Measurements from ENCODE around the gene OSBPL3.
"Not testable (repeated sequence)": the region's sequence is repeated elsewhere in the genome, so short reads cannot be mapped to it uniquely, and the experiment has no call there.

Gene OSBPL3

DNA sequence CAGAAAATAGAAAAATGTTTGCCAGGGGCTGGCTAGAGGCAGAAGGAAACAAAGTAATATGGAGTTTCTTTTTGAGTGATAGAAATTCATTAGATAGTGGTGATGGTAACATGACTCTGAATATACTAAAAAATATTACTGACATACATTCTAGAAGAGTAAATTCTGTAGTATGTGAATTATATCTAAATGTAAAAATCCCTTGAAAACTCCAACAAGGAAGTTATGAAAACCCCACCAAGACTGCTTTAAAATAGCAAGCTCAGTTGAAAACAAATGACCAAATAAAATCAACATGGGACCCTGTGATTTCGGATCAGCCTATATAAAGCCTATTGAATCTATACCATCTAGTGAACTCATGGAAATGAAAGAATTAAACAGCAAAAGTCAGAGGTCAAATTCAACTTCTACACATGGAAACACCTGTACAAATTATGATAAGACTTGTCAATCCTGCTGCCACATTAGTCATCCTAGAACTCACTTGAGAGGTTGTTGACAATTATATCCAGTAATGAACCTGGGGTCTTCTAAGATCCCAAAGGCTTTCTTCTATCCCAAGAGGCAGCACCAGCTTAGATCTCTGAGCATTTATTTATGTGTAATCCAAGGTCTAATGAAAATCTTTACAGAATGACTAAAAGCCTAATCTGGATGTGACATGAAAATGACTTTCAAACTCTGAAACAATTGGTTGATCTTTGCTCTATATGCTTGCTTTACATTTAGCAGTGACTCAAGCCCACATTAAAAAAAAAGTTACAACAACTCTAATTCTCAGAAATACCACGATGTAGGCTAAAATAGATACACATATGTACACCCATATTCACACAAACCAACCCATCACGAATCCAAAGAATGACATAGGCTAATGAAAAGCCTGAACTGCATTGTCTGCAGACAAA, 59.3 kb downstream of the OSBPL3 start:
- DNase-seq (ENCODE audit: low read depth in 2 of 2) = no peak

DNA sequence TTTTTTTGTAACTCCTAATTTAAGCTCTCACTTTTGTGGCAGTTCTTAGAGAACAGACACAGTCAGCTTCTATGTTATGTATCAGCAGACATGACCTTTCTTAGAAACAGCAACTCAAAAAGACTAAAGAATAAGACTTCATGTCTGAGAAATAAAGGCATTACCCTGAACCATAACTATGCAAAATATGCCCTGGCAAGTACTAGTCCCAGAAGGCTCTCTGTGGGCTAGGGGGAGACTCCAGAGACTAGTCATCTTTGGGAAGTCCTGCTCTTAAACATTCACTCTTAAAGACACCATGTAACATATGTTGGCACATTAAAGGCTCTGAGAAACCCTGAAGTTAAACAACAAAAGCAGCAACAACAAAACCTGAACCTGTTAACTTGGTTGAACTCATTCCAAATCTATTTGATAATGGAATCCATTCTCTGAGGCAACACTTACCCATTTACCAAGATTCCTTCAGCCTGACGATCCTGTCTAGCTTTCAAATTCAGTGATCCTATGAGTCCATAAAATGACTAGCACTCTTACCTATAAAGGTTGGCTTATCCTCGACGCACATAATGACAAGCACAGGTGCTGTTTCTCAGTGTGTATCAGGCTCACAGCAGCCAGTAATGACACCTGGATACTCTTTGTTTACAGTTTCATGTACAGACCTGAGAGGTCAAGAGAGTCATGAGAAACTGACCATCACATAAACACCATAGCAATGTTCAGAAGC, 62.3 kb downstream of the OSBPL3 start:
- DNase-seq (ENCODE audit: low read depth in 2 of 2) = no peak

DNA sequence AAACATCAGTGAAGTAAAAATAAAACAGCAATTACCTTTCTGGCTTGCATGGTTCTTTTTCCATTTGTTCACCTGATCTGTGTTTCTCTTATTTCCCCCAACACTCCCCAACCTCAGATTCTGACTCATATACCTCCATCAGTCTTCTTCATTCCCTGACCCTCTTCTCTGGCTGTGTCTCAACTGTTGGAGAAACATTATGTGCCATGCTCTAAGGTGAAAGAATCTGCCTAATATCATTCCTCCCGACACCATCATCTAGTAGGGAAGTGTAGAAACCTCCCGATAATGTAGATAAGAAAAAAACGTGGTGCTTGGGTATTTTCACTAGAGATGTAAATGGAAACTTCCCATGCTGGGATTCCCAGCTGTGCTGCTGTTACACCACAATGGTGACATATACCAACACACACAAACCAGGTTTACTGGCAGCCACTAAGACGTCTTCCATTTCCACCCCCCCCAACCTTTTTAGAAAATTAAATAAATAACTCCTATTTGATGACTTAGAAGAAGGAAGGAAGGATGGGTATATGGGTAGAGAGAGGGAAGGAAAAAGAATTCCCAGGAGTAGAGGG, 63.4 kb downstream of the OSBPL3 start:
- DNase-seq (ENCODE audit: low read depth in 2 of 2) = no peak

DNA sequence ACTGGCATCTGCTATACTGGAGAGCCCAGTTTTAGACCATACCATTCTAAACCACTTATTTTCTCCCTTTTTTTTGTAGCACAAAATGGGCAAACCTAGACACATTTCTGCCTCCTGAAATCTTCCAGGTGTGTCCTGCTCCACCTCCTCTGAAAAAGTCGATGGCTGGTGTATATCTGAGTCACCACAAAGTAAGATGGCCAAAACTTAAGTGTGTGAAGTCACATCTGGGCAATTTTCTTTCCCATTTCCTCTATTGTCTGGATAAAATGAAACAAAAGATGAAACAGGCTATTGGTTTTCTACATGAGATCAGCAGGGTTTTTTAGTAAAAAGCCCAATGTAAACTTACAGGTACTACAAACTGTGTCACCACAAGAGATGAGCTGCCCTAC, 65.5 kb downstream of the OSBPL3 start:
- DNase-seq (ENCODE audit: low read depth in 2 of 2) = no peak

DNA sequence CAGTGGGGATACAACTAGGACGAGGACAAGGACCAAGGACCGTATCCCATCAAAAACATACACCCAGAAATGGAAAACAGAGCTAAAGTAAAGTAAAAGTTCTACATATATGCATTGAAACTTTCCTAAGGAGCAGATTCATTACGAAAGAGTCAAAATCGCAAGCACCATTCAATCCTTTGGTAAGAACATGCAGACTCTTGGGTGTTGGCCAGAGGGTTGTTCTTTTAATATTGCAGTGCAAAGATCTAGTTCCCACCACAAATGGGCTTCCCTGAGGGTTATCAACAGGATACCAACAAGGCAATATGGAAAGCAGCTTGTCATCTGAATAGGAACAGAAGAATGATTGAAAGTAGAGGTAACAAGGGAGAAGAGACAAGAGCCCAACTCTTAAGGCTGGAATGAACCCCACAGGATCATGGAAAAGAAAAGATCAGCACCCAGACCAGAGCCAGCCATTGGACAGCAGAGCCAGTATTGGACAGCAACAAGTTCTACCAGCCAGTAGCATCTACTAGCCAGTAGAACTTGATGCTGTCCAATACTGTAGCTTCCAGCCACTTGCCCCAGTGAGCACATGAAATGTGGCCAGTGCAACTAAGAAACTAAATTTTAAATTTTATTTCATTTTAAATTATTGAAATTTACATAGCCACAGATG, 66.0 kb downstream of the OSBPL3 start:
- DNase-seq (ENCODE audit: low read depth in 2 of 2) = no peak

DNA sequence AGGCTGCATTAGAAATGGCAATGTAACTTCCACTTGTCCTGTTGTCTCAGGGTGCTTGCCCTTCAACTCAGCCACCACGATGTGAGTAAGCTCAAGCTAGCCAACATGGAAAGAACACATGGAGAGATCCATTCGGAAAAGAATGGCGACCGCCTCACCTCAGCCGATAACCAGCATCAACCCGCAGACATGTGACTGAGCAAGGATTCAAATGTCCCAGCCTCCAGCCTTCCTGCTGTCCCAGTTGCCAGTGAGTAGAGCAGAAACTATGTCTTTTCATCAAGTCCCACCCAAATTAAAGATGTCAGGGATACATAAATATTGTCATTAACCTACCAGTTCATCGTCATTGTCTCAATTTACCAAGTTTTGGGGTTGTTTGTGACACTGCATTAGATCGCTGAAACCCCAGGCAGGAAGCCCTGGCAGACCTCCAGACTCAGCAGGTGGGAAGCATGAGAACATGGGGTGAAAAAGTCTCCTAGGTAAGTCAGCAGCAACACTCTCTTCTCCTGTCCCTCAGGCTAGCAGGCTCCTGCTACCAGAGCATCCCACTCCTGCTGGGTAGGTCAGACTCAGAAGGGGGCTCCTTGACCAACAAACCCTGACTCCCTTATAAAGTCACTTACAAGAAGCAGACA, 67.0 kb downstream of the OSBPL3 start:
- no peak for DNase-seq (ENCODE audit: low read depth in 2 of 2)

DNA sequence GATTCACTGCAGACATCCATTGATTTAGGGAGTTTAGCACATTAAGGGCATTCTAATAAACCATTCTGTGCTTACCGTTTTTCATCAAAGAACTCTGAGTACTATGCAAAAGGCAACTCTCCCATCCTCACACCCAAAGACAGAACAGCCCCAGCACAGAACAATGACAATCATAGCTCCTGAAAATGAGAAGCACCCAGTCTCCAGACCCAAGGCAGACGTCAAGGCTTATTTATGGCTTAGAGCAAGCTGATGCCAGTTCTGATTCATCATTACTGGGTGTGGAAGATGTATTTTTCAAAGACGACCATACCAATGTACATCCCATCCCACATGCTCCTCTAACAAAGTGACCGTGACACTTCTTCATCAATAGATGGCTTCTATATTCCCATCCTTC, 67.6 kb downstream of the OSBPL3 start:
- DNase-seq (ENCODE audit: low read depth in 2 of 2) = no peak

DNA sequence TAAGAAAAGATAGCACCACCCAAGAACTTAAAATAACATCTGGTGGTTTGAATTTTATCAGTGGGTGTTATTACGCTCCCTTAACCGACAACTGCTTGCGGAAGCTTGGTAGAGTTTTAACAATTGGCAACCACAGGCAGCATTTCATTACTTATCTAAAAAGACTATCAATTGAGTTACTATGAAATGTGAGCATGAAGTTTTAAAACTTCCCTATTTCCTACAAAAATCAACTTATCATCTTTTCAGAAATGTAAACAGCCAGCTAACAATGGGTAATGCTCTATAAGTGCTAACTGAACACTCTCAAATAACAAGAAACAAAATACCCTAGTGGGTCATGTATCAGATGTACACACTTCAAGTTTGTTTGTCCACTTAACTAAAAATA, 68.8 kb downstream of the OSBPL3 start:
- no peak for DNase-seq (ENCODE audit: low read depth in 2 of 2)

DNA sequence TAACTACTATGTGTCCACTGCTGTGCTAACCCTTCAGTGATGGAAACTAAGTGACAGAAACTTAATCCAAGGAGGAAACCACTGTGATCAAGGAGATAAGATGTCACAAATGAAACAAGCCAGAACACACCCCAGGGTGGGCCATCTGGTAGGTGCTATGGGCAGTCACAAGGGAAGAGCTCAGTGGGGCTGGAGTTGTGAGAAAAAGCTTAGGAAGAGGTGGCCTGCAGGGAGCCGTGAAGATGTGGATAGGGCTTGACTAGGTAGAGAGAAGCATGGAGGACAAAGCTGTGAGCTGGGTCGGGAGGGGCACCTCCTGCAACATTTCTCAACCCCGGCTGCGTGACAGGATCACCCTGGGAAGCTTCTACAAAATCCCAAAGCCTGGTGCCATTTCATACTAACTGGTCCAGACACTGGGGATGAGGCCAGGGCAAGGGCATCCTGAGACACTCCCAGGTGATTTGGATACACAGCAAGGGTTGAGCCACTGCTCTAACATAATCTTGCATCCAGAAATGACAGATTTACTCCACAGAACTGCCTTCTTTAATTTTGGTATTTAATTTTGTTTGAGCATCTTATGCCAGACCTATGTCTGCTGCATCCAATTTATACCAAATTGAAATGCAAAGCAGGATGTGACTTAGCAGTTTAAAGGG, 69.3 kb downstream of the OSBPL3 start:
- no peak for DNase-seq (ENCODE audit: low read depth in 2 of 2)

DNA sequence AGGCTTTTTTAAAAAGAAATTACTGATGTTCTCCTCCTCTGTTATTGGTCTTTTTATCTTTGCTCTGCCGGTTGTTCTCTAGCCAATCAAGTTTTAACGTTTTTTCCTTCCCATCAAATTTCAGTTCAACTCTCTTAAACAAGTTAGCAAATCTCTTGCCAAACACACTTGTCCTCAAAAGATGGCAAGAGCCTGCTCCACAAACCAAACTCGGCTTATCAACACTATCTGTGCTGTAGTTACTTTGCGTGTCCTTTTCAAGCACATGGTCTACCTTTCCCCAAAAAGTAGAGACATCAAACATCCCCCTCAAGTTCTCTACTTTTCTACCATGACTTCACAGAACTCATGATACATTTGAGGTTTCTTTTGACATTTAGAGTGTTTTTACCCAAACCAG, 71.3 kb downstream of the OSBPL3 start:
- DNase-seq (ENCODE audit: low read depth in 2 of 2) = no peak

DNA sequence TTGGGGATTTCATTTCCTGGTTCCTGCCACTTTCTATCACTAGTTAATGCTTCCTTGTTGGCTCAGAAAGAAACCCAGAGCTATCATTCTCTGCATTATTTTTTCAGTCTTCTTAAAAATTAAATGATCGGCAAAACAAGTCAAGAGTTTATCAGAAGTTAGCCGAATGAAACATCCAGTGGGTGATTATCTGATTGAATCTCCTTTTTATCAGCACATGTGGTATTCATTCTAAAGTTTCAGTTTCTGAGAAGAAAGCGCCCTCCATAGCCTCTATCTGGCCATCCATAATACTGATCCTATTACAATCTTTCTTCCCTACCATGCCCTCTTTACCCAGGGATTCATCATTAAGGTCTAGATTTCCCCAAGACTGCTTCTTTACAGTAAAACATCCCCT, 71.8 kb downstream of the OSBPL3 start:
- no peak for DNase-seq (ENCODE audit: low read depth in 2 of 2)

DNA sequence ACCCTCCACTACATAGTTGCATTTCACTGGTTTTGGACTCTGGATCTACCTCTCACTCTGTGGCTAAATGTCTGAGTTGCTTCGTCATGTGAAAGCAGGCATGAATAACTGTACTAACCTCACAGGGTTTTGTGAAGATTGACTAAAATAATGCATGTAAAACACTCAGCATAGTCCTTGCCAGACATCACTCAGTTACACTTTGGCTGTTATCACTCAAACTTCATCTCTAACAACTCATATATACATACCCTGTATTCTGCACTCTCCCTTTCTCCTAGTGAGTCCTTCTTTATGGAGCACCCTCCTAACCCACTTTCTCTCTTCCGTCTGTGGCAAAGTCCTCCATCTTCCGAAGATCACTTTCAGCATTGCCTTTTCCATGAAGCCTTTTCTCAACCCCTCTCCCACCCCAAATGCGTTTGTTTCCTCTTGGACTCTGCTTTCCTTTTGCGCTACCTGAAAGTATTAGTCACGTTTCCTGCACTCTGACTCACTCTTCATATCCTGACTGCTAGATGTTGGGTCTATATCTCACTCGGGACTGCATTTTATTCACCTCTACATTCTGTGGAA, 72.6 kb downstream of the OSBPL3 start:
- no peak for DNase-seq (ENCODE audit: low read depth in 2 of 2)

DNA sequence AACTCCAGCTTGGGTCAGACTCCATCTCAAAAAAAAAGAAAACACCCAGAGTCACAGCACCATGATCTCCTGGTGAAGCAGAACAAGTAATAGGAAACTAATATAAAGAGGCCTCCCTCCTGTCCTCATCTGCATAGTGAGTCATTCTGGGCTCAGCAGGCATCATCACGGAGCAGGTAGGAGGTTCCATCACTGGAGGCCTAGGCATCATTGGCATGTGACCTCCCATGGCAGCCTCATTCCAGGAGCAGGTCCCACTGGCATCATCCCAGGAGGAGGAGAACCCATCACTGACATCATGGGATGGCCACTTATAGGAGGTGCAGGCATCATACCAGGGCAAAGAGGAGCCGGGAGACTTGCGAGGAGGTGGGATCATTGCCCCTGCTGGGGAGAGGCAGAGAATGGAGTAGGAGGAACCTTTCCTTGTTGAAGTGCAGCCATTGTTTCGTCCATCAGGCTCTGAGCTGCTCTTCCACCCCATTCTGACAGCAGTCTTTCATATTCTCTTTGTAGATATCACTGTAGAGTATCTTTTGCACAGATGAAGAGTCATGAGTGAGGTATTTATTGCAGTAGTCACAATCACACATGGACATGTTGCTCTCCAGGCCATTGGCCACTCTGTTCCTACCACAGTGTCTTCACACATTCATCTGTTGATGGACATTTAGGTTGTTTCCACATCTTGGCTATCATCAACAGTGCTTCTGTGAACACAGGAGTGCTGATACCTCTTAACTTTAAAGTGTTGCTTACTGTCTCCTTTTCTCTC, 73.8 kb downstream of the OSBPL3 start:
- DNase-seq (ENCODE audit: low read depth in 2 of 2) = no peak

DNA sequence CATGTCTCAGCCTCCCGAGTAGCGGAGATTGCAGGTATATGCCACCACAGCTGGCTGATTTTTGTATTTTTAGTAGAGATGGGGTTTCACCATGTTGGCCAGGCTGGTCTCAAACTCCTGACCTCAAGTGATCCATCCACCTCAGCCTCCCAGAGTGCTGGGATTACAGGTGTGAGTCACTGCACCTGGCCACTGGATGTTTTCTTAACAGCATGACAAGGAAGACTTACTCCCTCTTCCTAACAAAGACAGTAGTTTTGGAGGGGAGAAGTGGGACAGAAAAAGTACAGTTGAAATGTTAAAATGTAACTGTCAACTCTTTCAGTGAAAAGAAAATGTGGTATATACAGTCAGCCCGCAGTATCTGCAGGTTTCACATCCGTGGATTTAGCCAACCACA, 76.0 kb downstream of the OSBPL3 start:
- DNase-seq (ENCODE audit: low read depth in 2 of 2) = not testable (repeated sequence)

DNA sequence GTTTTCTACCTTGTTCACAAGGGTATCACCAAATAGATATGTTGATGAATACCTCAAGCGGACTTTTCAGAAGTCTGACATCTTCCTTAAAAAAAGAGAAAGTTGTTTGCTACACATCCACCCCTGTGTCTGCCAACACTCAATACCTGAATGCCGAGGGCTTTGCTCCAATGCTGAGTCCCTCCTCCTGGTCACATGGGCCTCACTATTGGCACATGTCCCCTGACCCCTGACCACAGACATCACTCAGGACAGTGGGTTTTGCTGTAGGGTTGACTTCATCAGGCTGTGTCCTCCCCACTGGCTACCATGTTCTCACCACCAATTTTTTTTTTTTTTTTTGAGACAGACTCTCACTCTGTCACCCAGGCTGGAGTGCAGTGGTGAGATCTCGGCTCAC, 76.4 kb downstream of the OSBPL3 start:
- DNase-seq (ENCODE audit: low read depth in 2 of 2) = no peak

DNA sequence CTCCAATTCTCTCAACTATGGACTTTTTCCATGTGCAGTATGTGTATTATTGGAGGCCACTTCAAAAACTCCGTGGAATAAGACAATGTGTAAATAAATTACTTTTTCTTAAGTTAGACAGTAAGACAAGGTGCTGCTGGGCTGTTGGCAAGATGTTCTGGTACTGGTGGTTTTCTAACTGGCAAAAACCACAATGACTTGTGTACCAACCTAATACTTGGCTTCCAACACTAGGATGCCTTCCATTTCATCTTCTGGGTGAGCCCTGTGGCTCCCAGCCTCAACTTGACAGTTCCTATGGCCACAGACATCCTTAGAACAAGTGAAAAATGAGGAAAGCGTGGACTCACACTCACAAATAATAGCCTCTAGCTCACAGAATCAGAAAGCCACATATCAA, 77.0 kb downstream of the OSBPL3 start:
- no peak for DNase-seq (ENCODE audit: low read depth in 2 of 2)

DNA sequence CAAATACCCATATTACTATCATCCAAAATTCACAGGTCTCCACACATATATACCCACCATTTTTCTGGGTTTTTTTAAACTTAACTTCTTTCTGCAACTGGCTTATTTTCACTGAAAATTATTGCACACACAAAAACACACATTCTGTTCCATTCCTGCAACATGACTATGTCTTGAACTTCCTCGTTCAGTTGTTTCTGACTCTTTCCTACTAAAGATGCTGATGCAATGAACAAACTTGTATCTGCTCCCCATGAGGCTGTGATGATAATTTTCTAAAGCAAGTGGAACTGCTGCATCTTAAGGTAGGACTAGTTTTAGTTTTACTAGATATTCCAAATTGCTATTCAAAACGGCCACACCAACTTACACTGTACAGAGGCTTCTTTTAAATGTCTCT, 77.7 kb downstream of the OSBPL3 start:
- no peak for DNase-seq (ENCODE audit: low read depth in 2 of 2)

DNA sequence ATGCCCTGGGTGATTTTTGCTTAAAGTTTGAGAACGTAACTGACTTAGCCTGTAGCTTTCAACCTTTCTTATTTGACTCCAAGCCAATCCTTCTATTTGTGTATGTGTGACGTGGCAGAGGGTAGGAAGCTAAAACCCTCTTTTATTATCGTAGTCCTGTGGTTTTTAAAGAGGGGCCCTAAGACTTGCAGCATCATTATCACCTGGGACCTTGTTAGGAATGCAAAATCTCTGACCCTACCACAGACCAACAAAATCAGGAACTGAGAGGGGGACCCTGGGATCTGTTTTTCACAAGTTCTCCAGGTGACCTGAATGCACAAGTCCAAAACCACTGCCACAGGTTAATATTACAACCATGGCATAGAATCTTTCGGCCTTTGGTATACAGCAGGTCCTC, 80.1 kb downstream of the OSBPL3 start:
- DNase-seq (ENCODE audit: low read depth in 2 of 2) = no peak

DNA sequence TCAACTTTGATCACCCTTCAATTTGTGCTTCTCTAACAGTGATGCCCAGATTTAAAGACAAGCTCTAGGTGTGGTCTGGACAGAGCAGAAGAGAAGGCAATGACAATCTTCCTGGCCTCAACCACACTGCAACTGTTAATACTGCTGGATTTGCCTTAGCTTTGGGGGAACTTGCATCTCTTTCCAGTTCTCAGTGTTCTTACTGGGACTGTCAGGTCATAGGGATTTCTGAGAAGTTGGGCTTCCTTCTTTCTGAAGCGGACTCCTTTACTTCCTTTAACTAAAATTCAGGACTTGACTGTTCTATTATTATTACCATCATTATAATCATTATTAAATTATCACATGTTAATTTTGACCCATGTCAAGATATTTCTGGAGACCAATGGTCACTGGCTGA, 80.8 kb downstream of the OSBPL3 start:
- no peak for DNase-seq (ENCODE audit: low read depth in 2 of 2)

DNA sequence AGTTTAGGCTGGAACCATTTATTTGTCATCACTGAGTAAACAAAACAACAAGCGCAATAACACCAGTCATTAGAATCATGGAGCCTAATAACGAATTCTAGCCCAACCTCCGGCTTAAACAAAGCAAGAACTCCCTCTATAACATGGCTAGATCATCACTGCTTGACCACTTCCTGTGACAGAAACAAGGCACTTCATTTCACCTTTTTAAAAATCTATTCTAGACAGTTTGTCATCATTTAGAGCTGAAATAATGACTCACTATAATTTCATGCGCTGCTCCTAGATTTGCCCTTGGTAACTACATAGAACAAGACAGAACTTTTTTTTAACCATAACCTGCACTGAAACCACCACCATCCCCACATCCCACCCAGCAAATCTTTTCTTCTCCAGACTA, 81.3 kb downstream of the OSBPL3 start:
- DNase-seq (ENCODE audit: low read depth in 2 of 2) = no peak
